ENCODE measurements around the gene KLHL1.

Gene KLHL1

GRCh38 chr13:69737129-69737935, 370.9 kb downstream of the KLHL1 start:
- H3K4me3 ChIP-seq (replicated peaks in 1 of 2; ENCODE audit: low read depth in 2 of 2, low read length in 2 of 2): no peak overlapping the region
- no peak for TF ChIP-seq CTCF (IDR thresholded peaks at IDR 0.05; ENCODE audit: low read depth, low read length)
- DNase-seq (ENCODE audit: low read depth in 2 of 2): no peak

- no peak overlapping the region for H3K4me3 ChIP-seq (replicated peaks in 1 of 2; ENCODE audit: low read depth in 2 of 2, low read length in 2 of 2)
- TF ChIP-seq CTCF (IDR thresholded peaks at IDR 0.05; ENCODE audit: low read depth, low read length): no peak
- no peak for DNase-seq (ENCODE audit: low read depth in 2 of 2)
These were observed 386.6 kb downstream of the KLHL1 start for GRCh38 chr13:69721631-69722030.

- no peak for DNase-seq (ENCODE audit: low read depth in 2 of 2)
- no peak overlapping the region for H3K4me3 ChIP-seq (replicated peaks in 1 of 2; ENCODE audit: low read depth in 2 of 2, low read length in 2 of 2)
- no peak for TF ChIP-seq CTCF (IDR thresholded peaks at IDR 0.05; ENCODE audit: low read depth, low read length)
These were observed 387.8 kb downstream of the KLHL1 start for GRCh38 chr13:69720278-69720983.

GRCh38 chr13:69706807-69707206, 401.4 kb downstream of the KLHL1 start:
- DNase-seq (ENCODE audit: low read depth in 2 of 2): no peak
- no peak overlapping the region for H3K4me3 ChIP-seq (replicated peaks in 1 of 2; ENCODE audit: low read depth in 2 of 2, low read length in 2 of 2)
- TF ChIP-seq CTCF (IDR thresholded peaks at IDR 0.05; ENCODE audit: low read depth, low read length): no peak

GRCh38 chr13:69704311-69704710, 403.9 kb downstream of the KLHL1 start:
- no peak for DNase-seq (ENCODE audit: low read depth in 2 of 2)
- H3K4me3 ChIP-seq (replicated peaks in 1 of 2; ENCODE audit: low read depth in 2 of 2, low read length in 2 of 2): no peak overlapping the region
- no peak for TF ChIP-seq CTCF (IDR thresholded peaks at IDR 0.05; ENCODE audit: low read depth, low read length)

GRCh38 chr13:69690999-69691398, 417.3 kb downstream of the KLHL1 start:
- no peak for DNase-seq (ENCODE audit: low read depth in 2 of 2)
- no peak for TF ChIP-seq CTCF (IDR thresholded peaks at IDR 0.05; ENCODE audit: low read depth, low read length)
- H3K4me3 ChIP-seq (replicated peaks in 1 of 2; ENCODE audit: low read depth in 2 of 2, low read length in 2 of 2): no peak overlapping the region
